Natural killer cell (primary cell): ENCODE results near the gene PPP1R13B. TPM values are rescaled to one million over a fixed set of nuclear protein-coding genes. Genes with fewer than 3 reads are reported as not detected.

Source experiments
- ATAC-seq, 3 donors: fragments of 150-1000 bp in 2 of 3; fragments of 200-7000 bp in 1 of 3; cut with Tn5 transposase; 1 replicate in 1 of 3; 2 replicates in 2 of 3; pipeline ENCODE4 v1.10.0; 2021; ENCODE audit warnings: mild to moderate bottlenecking in 2 of 3, moderate library complexity in 2 of 3
- DNase-seq, 2 donors: peaks; one replicate each; pipeline versions ENCODE4 v3.0.0 to v3.0.0-alpha.2; 2013 to 2021; ENCODE audit warnings: mixed read lengths in 1 of 2
- H3K27ac ChIP-seq: one replicate; pipeline ENCODE4 v1.5.1; 2013; ENCODE audit warnings: mild to moderate bottlenecking, low read length
- H3K27me3 ChIP-seq: one replicate; pipeline ENCODE4 v1.6.1; 2013; ENCODE audit warnings: low read length; ENCODE audit not compliant: control insufficient read depth, insufficient read depth
- H3K36me3 ChIP-seq: one replicate; pipeline ENCODE4 v1.6.1; 2013; ENCODE audit warnings: low read length; ENCODE audit not compliant: control insufficient read depth, insufficient read depth
- H3K4me1 ChIP-seq: one replicate; pipeline ENCODE4 v1.6.1; 2013; ENCODE audit warnings: low read length; ENCODE audit not compliant: control insufficient read depth, insufficient read depth
- H3K4me3 ChIP-seq: one replicate; pipeline ENCODE4 v1.5.1; 2013; ENCODE audit warnings: low read length
- H3K9me3 ChIP-seq: one replicate; pipeline ENCODE4 v1.6.1; 2013; ENCODE audit warnings: low read length; ENCODE audit not compliant: control insufficient read depth, insufficient read depth
- H3K27ac Mint-ChIP-seq, 2 donors: one replicate each; pipeline ENCODE4 v1.8.0; 2022; ENCODE audit warnings: mild to moderate bottlenecking in 2 of 2, mixed read lengths in 2 of 2, moderate library complexity in 1 of 2
- H3K27me3 Mint-ChIP-seq, 2 donors: one replicate each; pipeline ENCODE4 v1.8.0; 2022; ENCODE audit warnings: low read depth in 2 of 2, mixed read lengths in 2 of 2
- H3K36me3 Mint-ChIP-seq: one replicate; pipeline ENCODE4 v1.8.0; 2022; ENCODE audit warnings: mixed read lengths
- H3K4me1 Mint-ChIP-seq, 2 donors: one replicate each; pipeline ENCODE4 v1.8.0; 2022; ENCODE audit warnings: mixed read lengths in 2 of 2
- H3K4me3 Mint-ChIP-seq: one replicate; pipeline ENCODE4 v1.8.0; 2022; ENCODE audit warnings: mild to moderate bottlenecking, moderate library complexity, mixed read lengths
- H3K9me3 Mint-ChIP-seq, 2 donors: one replicate each; pipeline ENCODE4 v1.8.0; 2022; ENCODE audit warnings: mixed read lengths in 2 of 2
- whole genome bisulfite sequencing: methylation state at CpG from one replicate; pipeline ENCODE4 v1.1.7; 2013; ENCODE audit warnings: missing lambda C conversion rate; ENCODE audit not compliant: insufficient coverage; 5-methylcytosine and 5-hydroxymethylcytosine counted together
- intact Hi-C: fragments of 100-400 bp; cut with micrococcal nuclease; formaldehyde crosslinking; loops from one replicate; pipeline ENCODE4 v1.14.2; 2022
- total RNA-seq, 4 donors: library from RNA; stranded (reverse); fragments of 120-200 nt in 1 of 4; gene quantifications; one replicate each; pipeline versions ENCODE4 v1.2.3 to v1.2.4, GENCODE V29; 2013 to 2022
- TF ChIP-seq, protein P1 (sequence below): fragments of 200-600 bp; IDR thresholded peaks from one replicate; pipeline ENCODE4 v1.8.0; 2022; ENCODE audit warnings: antibody characterized with exemption

PPP1R13B gene
- total RNA-seq, 3 donors from 2014 or later (not counting 1 experiment from before 2014, with no cell fraction given), result 26.5 to 35.5 (median 31.7) TPM

DNA sequence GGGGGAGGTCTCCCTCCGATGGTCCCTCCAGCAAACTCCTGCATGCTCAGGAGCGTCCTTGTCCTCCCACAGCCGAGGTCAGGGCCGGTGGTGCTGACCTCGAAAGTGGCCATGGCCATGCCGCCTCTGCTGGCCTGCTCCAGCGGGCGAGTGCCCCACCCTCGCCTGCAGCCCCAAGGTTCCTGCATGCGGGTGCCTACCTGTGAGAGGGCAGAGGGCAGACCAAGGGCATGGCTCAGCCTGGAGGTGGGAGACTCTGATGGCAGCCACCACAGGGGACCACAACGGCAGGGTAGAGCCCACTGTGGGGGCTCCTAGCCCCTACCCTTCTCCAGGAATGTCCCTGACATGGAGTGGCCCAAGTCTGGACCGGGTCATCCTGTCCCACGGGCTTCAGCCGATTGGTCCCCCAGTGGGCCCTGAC is 38.1 kb upstream of the PPP1R13B start:
- Mint-ChIP-seq H3K27ac (no peak overlapping the region), H3K27me3 (peaks cover 0 to 7% of the 10 kb centered on the region in 2 donors), H3K4me3 (no peak overlapping the region), H3K4me1 (peaks cover 0 to 9% of the 10 kb centered on the region in 2 donors), H3K36me3 (no peaks in the 10 kb centered on the region), H3K9me3 (no peaks in the 10 kb centered on the region)
- Histone ChIP-seq H3K27ac (no peak overlapping the region), H3K36me3 (no peaks in the 10 kb centered on the region), H3K4me1 (peaks cover 6% of the 10 kb centered on the region), H3K27me3 (peaks cover 5% of the 10 kb centered on the region), H3K4me3 (no peak overlapping the region), H3K9me3 (no peaks in the 10 kb centered on the region)
- TF ChIP-seq, protein P1, sequence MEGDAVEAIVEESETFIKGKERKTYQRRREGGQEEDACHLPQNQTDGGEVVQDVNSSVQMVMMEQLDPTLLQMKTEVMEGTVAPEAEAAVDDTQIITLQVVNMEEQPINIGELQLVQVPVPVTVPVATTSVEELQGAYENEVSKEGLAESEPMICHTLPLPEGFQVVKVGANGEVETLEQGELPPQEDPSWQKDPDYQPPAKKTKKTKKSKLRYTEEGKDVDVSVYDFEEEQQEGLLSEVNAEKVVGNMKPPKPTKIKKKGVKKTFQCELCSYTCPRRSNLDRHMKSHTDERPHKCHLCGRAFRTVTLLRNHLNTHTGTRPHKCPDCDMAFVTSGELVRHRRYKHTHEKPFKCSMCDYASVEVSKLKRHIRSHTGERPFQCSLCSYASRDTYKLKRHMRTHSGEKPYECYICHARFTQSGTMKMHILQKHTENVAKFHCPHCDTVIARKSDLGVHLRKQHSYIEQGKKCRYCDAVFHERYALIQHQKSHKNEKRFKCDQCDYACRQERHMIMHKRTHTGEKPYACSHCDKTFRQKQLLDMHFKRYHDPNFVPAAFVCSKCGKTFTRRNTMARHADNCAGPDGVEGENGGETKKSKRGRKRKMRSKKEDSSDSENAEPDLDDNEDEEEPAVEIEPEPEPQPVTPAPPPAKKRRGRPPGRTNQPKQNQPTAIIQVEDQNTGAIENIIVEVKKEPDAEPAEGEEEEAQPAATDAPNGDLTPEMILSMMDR, result no peak
- DNase-seq (no peak), ATAC-seq (no peak)
- WGBS, result 85% methylated on average over 14 of the region's 14 CpGs
- intact Hi-C loops, result no loop called here

DNA sequence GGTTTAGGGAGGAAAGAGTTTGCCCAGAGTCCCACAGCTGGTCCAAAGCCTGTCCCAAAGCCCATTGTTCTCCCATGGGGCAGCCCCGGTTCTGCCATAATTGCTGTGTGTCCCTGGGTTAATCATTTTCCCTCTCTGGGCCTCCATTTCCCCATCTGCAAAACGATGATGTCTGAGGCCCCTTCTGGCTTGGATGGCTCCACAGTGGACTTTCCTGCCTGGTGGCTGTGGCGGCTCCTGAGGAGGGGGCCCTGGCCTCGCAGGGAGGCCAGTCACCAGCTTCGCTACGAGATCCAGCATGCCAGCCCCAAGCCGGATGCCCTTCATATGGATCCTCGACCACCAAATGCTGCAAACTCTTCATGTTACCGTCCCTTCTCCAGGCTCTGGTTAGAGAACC is 37.5 kb upstream of the PPP1R13B start:
- Mint-ChIP-seq H3K4me1 (peaks cover 2 to 16% of the 10 kb centered on the region in 2 donors), H3K27ac (no peak overlapping the region), H3K27me3 (peaks cover 0 to 7% of the 10 kb centered on the region in 2 donors), H3K36me3 (no peaks in the 10 kb centered on the region), H3K9me3 (no peaks in the 10 kb centered on the region), H3K4me3 (no peak overlapping the region)
- H3K4me3 ChIP-seq, result no peak overlapping the region
- TF ChIP-seq, protein P1, result no peak
- DNase-seq (no peak), ATAC-seq (no peak)
- no peak overlapping the region for H3K27ac ChIP-seq
- H3K27me3 ChIP-seq, result peaks cover 11% of the 10 kb centered on the region
- no peaks in the 10 kb centered on the region for H3K9me3 ChIP-seq
- H3K36me3 ChIP-seq, result no peaks in the 10 kb centered on the region
- 85% methylated on average over 9 of the region's 9 CpGs for WGBS
- peaks cover 12% of the 10 kb centered on the region for H3K4me1 ChIP-seq
- intact Hi-C loops, result no loop called here

DNA sequence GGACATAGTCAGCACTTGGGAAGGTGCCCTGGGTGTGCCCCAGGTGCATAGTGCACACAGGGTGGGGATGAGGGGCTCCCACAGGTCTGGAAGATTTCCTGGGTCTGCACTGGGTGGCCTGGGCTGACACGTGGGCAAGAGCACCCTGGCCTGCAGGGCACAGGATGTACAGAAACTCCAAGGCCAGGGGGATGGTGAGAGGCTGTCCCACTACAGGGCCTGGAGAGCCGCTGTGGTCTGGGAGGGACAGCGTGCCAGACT is 35.8 kb upstream of the PPP1R13B start:
- Histone ChIP-seq H3K9me3 (no peaks in the 10 kb centered on the region), H3K4me3 (no peak overlapping the region), H3K4me1 (peaks cover 18% of the 10 kb centered on the region), H3K36me3 (no peaks in the 10 kb centered on the region), H3K27ac (no peak overlapping the region), H3K27me3 (peaks cover 14% of the 10 kb centered on the region)
- Mint-ChIP-seq H3K27me3 (peaks cover 0 to 14% of the 10 kb centered on the region in 2 donors), H3K36me3 (no peaks in the 10 kb centered on the region), H3K4me1 (peaks cover 7 to 21% of the 10 kb centered on the region in 2 donors), H3K4me3 (no peak overlapping the region), H3K9me3 (no peaks in the 10 kb centered on the region), H3K27ac (no peak overlapping the region)
- ATAC-seq (no peak), DNase-seq (no peak)
- 86% methylated on average over 3 of the region's 3 CpGs for WGBS
- TF ChIP-seq, protein P1, result no peak
- intact Hi-C loops, result no loop called here

DNA sequence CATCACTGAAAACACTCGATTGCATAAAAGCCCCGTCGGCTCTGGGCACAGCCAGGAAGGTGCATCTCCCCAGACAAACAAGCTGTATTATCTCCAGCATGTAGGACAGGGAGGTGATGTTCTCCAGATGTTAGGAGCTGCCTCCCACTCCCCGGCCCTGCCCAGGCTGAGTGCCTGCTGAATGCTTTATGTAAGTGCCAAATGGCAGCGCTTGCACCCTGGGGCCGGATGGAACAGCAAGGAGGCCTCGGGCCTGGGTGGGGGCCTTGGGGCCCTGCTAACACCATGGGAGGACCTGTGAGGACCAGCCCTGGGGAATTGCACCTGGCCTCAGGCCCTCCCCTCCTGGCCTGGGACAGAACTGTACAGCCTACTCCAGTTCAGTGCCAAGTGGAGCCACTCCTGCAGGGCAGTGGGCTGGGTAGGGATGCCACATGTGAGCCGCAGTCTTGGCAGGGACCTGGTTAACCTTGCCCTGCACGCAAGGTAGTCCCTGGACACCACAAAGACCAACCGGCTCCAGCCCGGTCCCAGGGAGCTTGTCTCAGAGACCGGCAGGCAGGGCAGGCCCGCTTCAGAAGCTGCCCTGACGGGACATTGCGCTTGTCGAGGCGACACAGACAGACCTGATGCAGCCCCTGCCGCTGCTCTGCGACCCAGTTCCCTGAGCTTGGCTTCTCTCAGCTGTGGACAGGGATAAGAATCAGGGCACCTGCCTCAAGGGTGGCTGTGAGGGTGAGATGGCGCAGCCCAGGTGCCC is 35.3 kb upstream of the PPP1R13B start:
- Histone ChIP-seq H3K27me3 (peaks cover 14% of the 10 kb centered on the region), H3K27ac (no peak overlapping the region), H3K4me3 (no peak overlapping the region), H3K4me1 (peaks cover 18% of the 10 kb centered on the region), H3K9me3 (no peaks in the 10 kb centered on the region), H3K36me3 (no peaks in the 10 kb centered on the region)
- Mint-ChIP-seq H3K27ac (no peak overlapping the region), H3K4me3 (no peak overlapping the region), H3K36me3 (no peaks in the 10 kb centered on the region), H3K9me3 (no peaks in the 10 kb centered on the region), H3K4me1 (peaks cover 7 to 21% of the 10 kb centered on the region in 2 donors), H3K27me3 (peaks cover 0 to 14% of the 10 kb centered on the region in 2 donors)
- TF ChIP-seq, protein P1, result no peak
- WGBS, result 92% methylated on average over 20 of the region's 20 CpGs
- DNase-seq (no peak), ATAC-seq (no peak)
- intact Hi-C loops, result no loop called here
